BJ (cell line): ENCODE measurements around the gene URB1. TPM values are rescaled to one million over a fixed set of nuclear protein-coding genes. Genes with fewer than 3 reads are reported as not detected.

ENCODE experiments used
- CTCF ChIA-PET: fragments of 350-600 bp; formaldehyde crosslinking; extraction: SDS; loops from one replicate; lab custom pipeline; 2021; ENCODE audit warnings: antibody characterized with exemption, inconsistent platforms; lab: Yijun Ruan, JAX
- POLR2A ChIA-PET: fragments of 300-600 bp; sonication (Branson Sonifier 250); formaldehyde crosslinking; extraction: SDS; loops from one replicate; lab custom pipeline; 2021; ENCODE audit warnings: antibody characterized with exemption; lab: Charles Lee
- DNase-seq: peaks from one replicate; pipeline ENCODE4 v3.0.0-alpha.2; 2011; ENCODE audit warnings: low read depth
- H3K27me3 ChIP-seq: 2 replicates; pipeline ENCODE4 v1.6.0; 2011; ENCODE audit warnings: low read length; ENCODE audit not compliant: control insufficient read depth, insufficient read depth
- H3K36me3 ChIP-seq: 2 replicates; pipeline ENCODE4 v1.5.1; 2011; ENCODE audit warnings: low read length; ENCODE audit not compliant: control insufficient read depth, insufficient read depth
- H3K4me3 ChIP-seq: 2 replicates; pipeline ENCODE4 v1.5.1; 2011; ENCODE audit warnings: low read depth, mild to moderate bottlenecking, control low read depth, low read length
- polyA plus RNA-seq: library from polyadenylated mRNA; depleted of rRNA; stranded (reverse); fragments of >200 nt; gene quantifications from 2 replicates; pipeline ENCODE4 v1.2.3, GENCODE V29; 2011
- TF ChIP-seq, protein P1 (sequence below): IDR thresholded peaks from 2 replicates; pipeline ENCODE4 v1.5.1; 2011; ENCODE audit warnings: low read depth, mild to moderate bottlenecking, control low read depth, inconsistent platforms, low read length, moderate library complexity; ENCODE audit not compliant: insufficient read depth

The URB1 gene
- polyA plus RNA-seq, 1 experiment, result 8.8 TPM

DNA sequence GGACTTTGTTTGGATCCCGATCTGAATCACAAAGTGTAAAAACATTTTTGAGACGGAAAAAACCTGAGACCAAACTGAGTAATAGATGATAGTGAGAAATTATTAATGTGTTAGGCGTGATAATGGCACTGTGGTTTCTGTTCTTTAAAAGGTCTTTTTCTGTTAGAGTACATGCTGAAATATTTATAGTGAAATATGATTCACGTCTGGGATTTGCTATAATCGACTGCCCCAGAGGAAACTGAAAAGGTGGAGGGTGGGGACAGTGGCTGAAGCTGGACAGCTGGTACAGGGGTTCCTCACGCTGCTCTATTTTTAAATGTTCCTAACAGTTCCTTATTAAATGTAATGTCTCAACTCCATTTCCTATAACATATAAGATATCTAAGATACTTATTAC, 11.2 kb downstream of the URB1 start:
- ChIA-PET POLR2A (no interaction called here), CTCF (interaction anchor here (1.4 kb wide), 1 partner anchor 188 kb away, joined by 3 read pairs; no protein-coding TSS in a partner anchor)
- no peak overlapping the region for H3K4me3 ChIP-seq

DNA sequence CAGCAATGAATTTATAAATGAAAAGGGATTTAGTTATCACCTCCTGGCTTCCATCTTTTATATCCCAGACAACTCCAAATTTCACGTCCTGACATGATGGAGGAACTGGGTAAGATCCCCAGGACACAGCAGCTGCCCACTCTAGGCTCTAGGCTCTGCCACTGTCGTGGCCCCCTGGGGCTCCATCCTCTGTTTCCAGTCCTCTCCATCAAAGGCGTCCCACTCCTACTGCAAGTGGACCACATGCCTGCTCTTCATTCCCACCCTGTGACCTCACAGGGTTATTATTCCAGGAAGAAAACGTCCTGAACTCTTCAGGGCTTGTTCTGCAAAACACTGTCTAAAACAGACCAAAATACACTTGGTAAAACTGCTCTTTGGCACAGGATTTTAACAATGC, 11.9 kb downstream of the URB1 start:
- no peak for DNase-seq
- Histone ChIP-seq H3K36me3 (peaks cover 11% of the 10 kb centered on the region), H3K4me3 (no peak overlapping the region), H3K27me3 (no peaks in the 10 kb centered on the region)
- ChIA-PET CTCF (no interaction called here), POLR2A (no interaction called here)
- TF ChIP-seq, protein P1, sequence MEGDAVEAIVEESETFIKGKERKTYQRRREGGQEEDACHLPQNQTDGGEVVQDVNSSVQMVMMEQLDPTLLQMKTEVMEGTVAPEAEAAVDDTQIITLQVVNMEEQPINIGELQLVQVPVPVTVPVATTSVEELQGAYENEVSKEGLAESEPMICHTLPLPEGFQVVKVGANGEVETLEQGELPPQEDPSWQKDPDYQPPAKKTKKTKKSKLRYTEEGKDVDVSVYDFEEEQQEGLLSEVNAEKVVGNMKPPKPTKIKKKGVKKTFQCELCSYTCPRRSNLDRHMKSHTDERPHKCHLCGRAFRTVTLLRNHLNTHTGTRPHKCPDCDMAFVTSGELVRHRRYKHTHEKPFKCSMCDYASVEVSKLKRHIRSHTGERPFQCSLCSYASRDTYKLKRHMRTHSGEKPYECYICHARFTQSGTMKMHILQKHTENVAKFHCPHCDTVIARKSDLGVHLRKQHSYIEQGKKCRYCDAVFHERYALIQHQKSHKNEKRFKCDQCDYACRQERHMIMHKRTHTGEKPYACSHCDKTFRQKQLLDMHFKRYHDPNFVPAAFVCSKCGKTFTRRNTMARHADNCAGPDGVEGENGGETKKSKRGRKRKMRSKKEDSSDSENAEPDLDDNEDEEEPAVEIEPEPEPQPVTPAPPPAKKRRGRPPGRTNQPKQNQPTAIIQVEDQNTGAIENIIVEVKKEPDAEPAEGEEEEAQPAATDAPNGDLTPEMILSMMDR, result no peak

More for the DNA sequence above, 11.2 kb downstream of the URB1 start:
- no peak for DNase-seq
- H3K36me3 ChIP-seq, result peaks cover 11% of the 10 kb centered on the region
- TF ChIP-seq, protein P1, result no peak
- H3K27me3 ChIP-seq, result no peaks in the 10 kb centered on the region

DNA sequence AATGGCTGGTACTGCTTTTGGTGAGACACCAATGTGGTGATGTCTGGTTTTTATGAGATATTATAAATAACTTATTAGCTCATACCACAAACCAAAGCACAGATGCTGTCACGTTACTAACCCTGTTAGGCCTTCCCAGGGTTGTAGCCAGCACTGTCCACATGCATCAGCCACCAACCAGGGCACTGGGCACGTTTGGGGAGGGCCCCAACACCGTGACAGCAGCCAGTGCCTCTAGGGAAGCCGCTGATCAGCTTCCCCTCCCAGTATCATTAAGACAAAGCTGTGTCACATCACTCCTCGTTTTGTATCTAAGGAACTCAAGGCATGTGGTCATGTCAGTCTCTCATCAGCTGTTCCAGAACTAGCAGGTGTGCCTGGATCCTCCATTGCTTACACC, 13.9 kb downstream of the URB1 start:
- ChIA-PET POLR2A (no interaction called here), CTCF (interaction anchor here (0.8 to 1.3 kb wide), 5 partner anchors 11 to 222 kb away, joined by 3 to 4 read pairs (median 3); no protein-coding TSS in a partner anchor)
- peaks cover 10% of the 10 kb centered on the region for H3K36me3 ChIP-seq
- peak; percentile 45 for DNase-seq
- H3K27me3 ChIP-seq, result no peaks in the 10 kb centered on the region
- H3K4me3 ChIP-seq, result no peak overlapping the region
- TF ChIP-seq, protein P1, result no peak

DNA sequence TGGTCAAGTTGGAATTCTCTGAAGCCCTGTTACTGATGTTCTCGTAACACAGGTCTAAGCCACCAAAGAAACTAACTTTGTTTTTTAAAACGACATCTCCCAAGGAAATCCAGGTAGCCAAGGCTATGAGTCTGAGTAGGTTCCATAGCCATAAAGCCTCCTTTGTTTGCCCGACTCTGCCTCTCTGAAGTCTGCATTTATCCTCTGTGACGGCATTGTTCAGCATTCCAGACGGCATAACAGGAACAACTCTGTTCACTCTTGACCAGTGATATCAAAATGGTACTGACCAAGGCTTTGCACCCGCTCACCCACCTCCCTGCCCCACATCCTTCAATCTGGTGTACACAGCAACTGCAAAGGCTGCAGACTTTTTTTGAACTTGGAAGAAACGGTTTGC, 14.8 kb downstream of the URB1 start:
- TF ChIP-seq, protein P1, result no peak
- DNase-seq, result no peak
- CTCF ChIA-PET, result no interaction called here
- no peaks in the 10 kb centered on the region for H3K27me3 ChIP-seq
- peaks cover 7% of the 10 kb centered on the region for H3K36me3 ChIP-seq
- H3K4me3 ChIP-seq, result no peak overlapping the region
- POLR2A ChIA-PET, result no interaction called here

DNA sequence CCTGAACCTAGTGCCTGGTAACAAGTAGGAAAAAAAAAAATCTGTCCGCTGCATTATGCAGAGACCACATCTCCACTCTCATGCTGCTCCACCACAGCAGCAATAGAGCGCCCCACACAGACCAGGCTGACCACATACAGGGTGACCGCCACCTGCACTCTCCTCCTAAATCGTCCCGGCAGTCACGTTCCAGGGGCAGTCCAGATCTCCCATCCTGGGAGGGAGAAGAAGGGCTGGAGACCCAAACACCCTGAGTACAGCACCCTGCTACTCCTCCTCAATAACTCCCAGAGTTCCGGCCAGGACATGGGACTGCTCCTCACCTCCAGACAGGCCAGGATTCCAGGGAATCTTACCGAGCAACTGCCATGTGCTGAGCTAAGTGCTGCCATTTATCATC, 15.3 kb downstream of the URB1 start:
- Histone ChIP-seq H3K36me3 (peaks cover 5% of the 10 kb centered on the region; the same call in 1 of the 2 replicates), H3K4me3 (no peak overlapping the region), H3K27me3 (no peaks in the 10 kb centered on the region)
- ChIA-PET CTCF (interaction anchor here (0.7 kb wide), 1 partner anchor 9 kb away, joined by 3 read pairs; no protein-coding TSS in a partner anchor), POLR2A (no interaction called here)
- TF ChIP-seq, protein P1, result no peak
- DNase-seq, result no peak
